Measurements from ENCODE around the gene NCKAP5L.

DNA sequence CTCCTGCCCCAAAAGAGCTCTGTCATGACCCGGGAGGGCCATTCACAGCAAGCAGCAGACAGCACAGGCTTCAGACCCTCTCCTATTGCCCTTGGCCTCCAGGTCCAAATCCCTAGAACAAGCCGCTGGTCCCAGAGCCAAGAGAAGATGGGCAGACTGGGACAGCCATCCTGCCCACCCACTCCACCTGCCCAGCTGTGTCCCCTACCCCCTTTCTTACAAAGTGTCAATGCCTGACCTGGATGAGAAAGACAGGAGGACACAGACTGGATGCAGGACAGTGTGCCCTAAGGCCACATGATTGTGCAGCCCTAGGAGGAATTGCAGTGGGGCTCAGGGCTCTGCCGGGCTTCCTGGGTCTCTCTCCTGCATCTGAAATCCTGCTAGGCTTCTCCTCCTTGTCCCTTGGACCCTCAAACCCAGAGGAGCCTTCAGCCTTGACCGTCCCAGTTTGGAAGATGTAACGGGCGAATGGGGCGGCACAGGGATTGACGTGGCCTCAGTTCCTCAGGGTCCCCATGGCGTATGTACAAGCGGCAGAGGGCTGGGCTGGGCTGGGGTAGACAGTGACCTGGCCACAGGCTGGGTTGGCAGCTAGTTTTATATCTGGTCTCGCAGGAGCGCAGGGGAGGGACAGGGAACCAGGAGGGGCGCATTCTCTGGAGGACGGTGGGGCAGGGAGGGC is 41.7 kb upstream of the NCKAP5L start:
- TF ChIP-seq, protein P1, sequence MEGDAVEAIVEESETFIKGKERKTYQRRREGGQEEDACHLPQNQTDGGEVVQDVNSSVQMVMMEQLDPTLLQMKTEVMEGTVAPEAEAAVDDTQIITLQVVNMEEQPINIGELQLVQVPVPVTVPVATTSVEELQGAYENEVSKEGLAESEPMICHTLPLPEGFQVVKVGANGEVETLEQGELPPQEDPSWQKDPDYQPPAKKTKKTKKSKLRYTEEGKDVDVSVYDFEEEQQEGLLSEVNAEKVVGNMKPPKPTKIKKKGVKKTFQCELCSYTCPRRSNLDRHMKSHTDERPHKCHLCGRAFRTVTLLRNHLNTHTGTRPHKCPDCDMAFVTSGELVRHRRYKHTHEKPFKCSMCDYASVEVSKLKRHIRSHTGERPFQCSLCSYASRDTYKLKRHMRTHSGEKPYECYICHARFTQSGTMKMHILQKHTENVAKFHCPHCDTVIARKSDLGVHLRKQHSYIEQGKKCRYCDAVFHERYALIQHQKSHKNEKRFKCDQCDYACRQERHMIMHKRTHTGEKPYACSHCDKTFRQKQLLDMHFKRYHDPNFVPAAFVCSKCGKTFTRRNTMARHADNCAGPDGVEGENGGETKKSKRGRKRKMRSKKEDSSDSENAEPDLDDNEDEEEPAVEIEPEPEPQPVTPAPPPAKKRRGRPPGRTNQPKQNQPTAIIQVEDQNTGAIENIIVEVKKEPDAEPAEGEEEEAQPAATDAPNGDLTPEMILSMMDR (IDR thresholded peaks at IDR 0.05), result no peak
- TF ChIP-seq POLR2A (IDR thresholded peaks at IDR 0.05) (no peak), EP300 (IDR thresholded peaks at IDR 0.05) (no peak)

Data from tibial nerve (tissue), 4 donors.